SK-N-SH (cell line): ENCODE measurements around the gene PMP22. TPM values are rescaled to one million over a fixed set of nuclear protein-coding genes. Genes with fewer than 3 reads are reported as not detected.

Experiments
- CTCF ChIA-PET: fragments of 300-600, 350-600 bp; formaldehyde crosslinking; extraction: SDS; loops from one replicate; lab custom pipeline; 2021; lab: Yijun Ruan, JAX
- POLR2A ChIA-PET: fragments of 350-600 bp; sonication (Branson Sonifier 250); formaldehyde crosslinking; extraction: SDS; loops from one replicate; lab custom pipeline; 2020; ENCODE audit warnings: antibody characterized with exemption, inconsistent platforms; lab: Yijun Ruan, JAX
- DNase-seq: peaks from one replicate; pipeline ENCODE4 v3.0.0; 2012
- H2AFZ ChIP-seq: fragments of 200-600 bp; sonication (generic); 2 replicates; pipeline ENCODE4 v1.8.1; 2016; ENCODE audit warnings: antibody characterized with exemption, mild to moderate bottlenecking, low read depth
- H3F3A ChIP-seq: fragments of 200-600 bp; sonication (generic); replicated peaks from 2 replicates; pipeline ENCODE3; 2016; ENCODE audit warnings: antibody characterized with exemption, mild to moderate bottlenecking; ENCODE audit not compliant: insufficient read depth
- H3K27ac ChIP-seq, 2 experiments: fragments of 200-500 bp in 1 of 2; fragments of 200-600 bp in 1 of 2; sonication (Bioruptor generic) in 1 of 2; sonication (generic), shearing (Covaris generic) in 1 of 2; 2 replicates each; pipeline versions ENCODE4 v1.5.1 to v1.6.1; 2014 to 2016; ENCODE audit warnings: low read depth in 2 of 2, inconsistent platforms in 1 of 2, low read length in 1 of 2, mild to moderate bottlenecking in 1 of 2, mixed read lengths in 1 of 2
- H3K27me3 ChIP-seq: fragments of 200-600 bp; sonication (generic), shearing (Covaris generic); 2 replicates; pipeline ENCODE4 v1.6.1; 2016; ENCODE audit warnings: mixed run types; ENCODE audit not compliant: insufficient read depth
- H3K36me3 ChIP-seq, 2 experiments: fragments of 200-500 bp in 1 of 2; fragments of 200-600 bp in 1 of 2; sonication (Bioruptor generic) in 1 of 2; sonication (generic) in 1 of 2; replicated peaks in 1 of 2; 2 replicates each; pipeline versions ENCODE3 to v1.5.1; 2014 to 2016; ENCODE audit warnings: low read length in 1 of 2, mild to moderate bottlenecking in 1 of 2; ENCODE audit not compliant: insufficient read depth in 2 of 2, control insufficient read depth in 1 of 2
- H3K4me1 ChIP-seq, 2 experiments: fragments of 200-500 bp in 1 of 2; fragments of 200-600 bp in 1 of 2; sonication (Bioruptor generic) in 1 of 2; sonication (generic), shearing (Covaris generic) in 1 of 2; 2 replicates each; pipeline versions ENCODE4 v1.5.1 to v1.6.1; 2014 to 2016; ENCODE audit warnings: low read depth in 1 of 2, low read length in 1 of 2, mixed run types in 1 of 2; ENCODE audit not compliant: insufficient read depth in 2 of 2, control insufficient read depth in 1 of 2
- H3K4me2 ChIP-seq: fragments of 200-600 bp; sonication (generic), shearing (Covaris generic); 2 replicates; pipeline ENCODE4 v1.6.1; 2017; ENCODE audit warnings: mixed run types
- H3K4me3 ChIP-seq, 2 experiments: fragments of 200-500 bp in 1 of 2; fragments of 200-600 bp in 1 of 2; sonication (Bioruptor generic) in 1 of 2; sonication (generic), shearing (Covaris generic) in 1 of 2; 2 replicates each; pipeline versions ENCODE4 v1.5.1 to v1.8.1; 2014 to 2016; ENCODE audit warnings: low read depth in 2 of 2, inconsistent platforms in 1 of 2, low read length in 1 of 2, mild to moderate bottlenecking in 1 of 2, mixed read lengths in 1 of 2, moderate library complexity in 1 of 2
- H3K79me2 ChIP-seq: fragments of 200-600 bp; sonication (generic); 2 replicates; pipeline ENCODE4 v1.8.1; 2017; ENCODE audit warnings: mild to moderate bottlenecking; ENCODE audit not compliant: insufficient read depth
- H3K9ac ChIP-seq: fragments of 200-600 bp; sonication (generic); 2 replicates; pipeline ENCODE4 v1.6.1; 2017; ENCODE audit warnings: mixed run types
- H3K9me2 ChIP-seq: fragments of 200-600 bp; sonication (generic); 2 replicates; pipeline ENCODE4 v1.6.1; 2017; ENCODE audit warnings: mixed run types
- H3K9me3 ChIP-seq: fragments of 200-600 bp; sonication (generic); 2 replicates; pipeline ENCODE4 v1.6.1; 2017; ENCODE audit warnings: mixed run types, mild to moderate bottlenecking, moderate library complexity
- H4K20me1 ChIP-seq: fragments of 200-600 bp; sonication (generic); 2 replicates; pipeline ENCODE4 v1.6.1; 2017; ENCODE audit warnings: mild to moderate bottlenecking, mixed run types; ENCODE audit not compliant: insufficient read depth
- ELF1 ChIP-seq: IDR thresholded peaks from 2 replicates; pipeline ENCODE4 v1.4.0; 2012
- EP300 ChIP-seq, 2 experiments: IDR thresholded peaks; 2 replicates each; pipeline versions ENCODE4 v1.4.0 to v1.6.1; 2012; ENCODE audit warnings: borderline replicate concordance in 1 of 2, low read depth in 1 of 2, low read length in 1 of 2
- GATA2 ChIP-seq: sonication (generic); formaldehyde crosslinking; IDR thresholded peaks from 2 replicates; pipeline ENCODE4 v1.5.0; 2020; ENCODE audit warnings: mild to moderate bottlenecking, missing genetic modification reagents
- JUND ChIP-seq: IDR thresholded peaks from 2 replicates; pipeline ENCODE4 v1.4.0; 2012
- RAD21 ChIP-seq: IDR thresholded peaks from 2 replicates; pipeline ENCODE4 v1.6.1; 2012; ENCODE audit warnings: mild to moderate bottlenecking, low read length
- RCOR1 ChIP-seq: fragments of 150-350 bp; IDR thresholded peaks from 2 replicates; pipeline ENCODE4 v1.6.1; 2017; ENCODE audit warnings: antibody characterized with exemption, low read length
- RFX5 ChIP-seq: IDR thresholded peaks from 2 replicates; pipeline ENCODE4 v1.6.1; 2012; ENCODE audit warnings: mild to moderate bottlenecking, improper control_type of control experiment, low read length
- RXRA ChIP-seq: IDR thresholded peaks from 2 replicates; pipeline ENCODE4 v1.4.0; 2012; ENCODE audit warnings: low read depth, mild to moderate bottlenecking, borderline replicate concordance
- SMC3 ChIP-seq: IDR thresholded peaks from 2 replicates; pipeline ENCODE4 v1.6.1; 2012; ENCODE audit warnings: low read depth, low read length, improper control_type of control experiment
- TAF1 ChIP-seq: IDR thresholded peaks from 2 replicates; pipeline ENCODE4 v1.6.1; 2012; ENCODE audit warnings: low read depth, mild to moderate bottlenecking, low read length, moderate library complexity, borderline replicate concordance
- TCF12 ChIP-seq: IDR thresholded peaks from 2 replicates; pipeline ENCODE4 v1.4.0; 2012
- TEAD4 ChIP-seq: IDR thresholded peaks from 2 replicates; pipeline ENCODE4 v1.4.0; 2012; ENCODE audit warnings: mild to moderate bottlenecking, borderline replicate concordance; ENCODE audit not compliant: insufficient read depth
- USF1 ChIP-seq: IDR thresholded peaks from 2 replicates; pipeline ENCODE4 v1.4.0; 2012; ENCODE audit warnings: low read depth, borderline replicate concordance
- WGBS: methylation state at CpG from one replicate; pipeline ENCODE4 v1.1.6; 2017; ENCODE audit warnings: low lambda C conversion rate; 5-methylcytosine and 5-hydroxymethylcytosine counted together
- polyA plus RNA-seq, 3 experiments: library from polyadenylated mRNA; depleted of rRNA; stranded (reverse); fragments of >200 nt; gene quantifications; 2 replicates each; pipeline ENCODE4 v1.2.3, GENCODE V29; 2012
- TF ChIP-seq, protein P1 (sequence below): fragments of 150-350 bp; IDR thresholded peaks from 2 replicates; pipeline ENCODE4 v1.6.1; 2016; ENCODE audit warnings: mild to moderate bottlenecking, low read depth, low read length
- TF ChIP-seq, protein P2 (sequence below): IDR thresholded peaks from 2 replicates; pipeline ENCODE4 v1.4.0; 2012; ENCODE audit warnings: low read depth, borderline replicate concordance

PMP22 gene
- polyA plus RNA-seq, 1 of the 3 experiments (the other 2 are of a cell fraction) = 82.5 TPM

DNA sequence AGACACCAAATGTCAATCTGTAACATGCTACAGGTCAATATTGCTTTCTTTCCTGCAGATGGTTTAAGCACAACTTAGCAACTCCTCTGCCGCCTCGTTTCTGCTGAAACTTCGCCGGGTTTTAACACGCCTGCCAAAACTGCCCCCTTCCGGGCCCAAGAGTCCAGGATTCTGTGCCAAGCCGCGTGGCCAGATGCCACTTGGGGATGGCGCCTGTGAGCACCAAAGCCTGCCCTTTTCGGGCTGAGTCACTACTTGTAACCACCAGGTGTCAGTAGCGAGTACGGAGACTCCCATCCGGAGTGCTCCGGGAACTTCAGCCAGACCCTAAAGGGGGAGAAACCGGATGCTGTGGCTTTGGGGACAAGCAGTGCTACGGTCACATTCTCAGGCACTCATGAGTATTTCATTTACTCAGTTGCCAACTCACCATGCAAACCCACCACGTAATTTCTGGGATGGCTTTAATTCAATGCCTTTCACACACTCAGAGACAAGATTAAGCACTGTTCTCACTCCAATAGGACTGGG, 7.8 kb downstream of the PMP22 start (continued):
- TF ChIP-seq, protein P1, sequence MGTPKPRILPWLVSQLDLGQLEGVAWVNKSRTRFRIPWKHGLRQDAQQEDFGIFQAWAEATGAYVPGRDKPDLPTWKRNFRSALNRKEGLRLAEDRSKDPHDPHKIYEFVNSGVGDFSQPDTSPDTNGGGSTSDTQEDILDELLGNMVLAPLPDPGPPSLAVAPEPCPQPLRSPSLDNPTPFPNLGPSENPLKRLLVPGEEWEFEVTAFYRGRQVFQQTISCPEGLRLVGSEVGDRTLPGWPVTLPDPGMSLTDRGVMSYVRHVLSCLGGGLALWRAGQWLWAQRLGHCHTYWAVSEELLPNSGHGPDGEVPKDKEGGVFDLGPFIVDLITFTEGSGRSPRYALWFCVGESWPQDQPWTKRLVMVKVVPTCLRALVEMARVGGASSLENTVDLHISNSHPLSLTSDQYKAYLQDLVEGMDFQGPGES = no peak
- peak; percentile 73 for TF ChIP-seq RAD21
- 0 out of 2 replicates have a peak, but pooled peaks have one; percentile 15 for TF ChIP-seq JUND
- TF ChIP-seq TCF12 = peak; percentile 45
- no peak for TF ChIP-seq ELF1
- TF ChIP-seq, protein P2, sequence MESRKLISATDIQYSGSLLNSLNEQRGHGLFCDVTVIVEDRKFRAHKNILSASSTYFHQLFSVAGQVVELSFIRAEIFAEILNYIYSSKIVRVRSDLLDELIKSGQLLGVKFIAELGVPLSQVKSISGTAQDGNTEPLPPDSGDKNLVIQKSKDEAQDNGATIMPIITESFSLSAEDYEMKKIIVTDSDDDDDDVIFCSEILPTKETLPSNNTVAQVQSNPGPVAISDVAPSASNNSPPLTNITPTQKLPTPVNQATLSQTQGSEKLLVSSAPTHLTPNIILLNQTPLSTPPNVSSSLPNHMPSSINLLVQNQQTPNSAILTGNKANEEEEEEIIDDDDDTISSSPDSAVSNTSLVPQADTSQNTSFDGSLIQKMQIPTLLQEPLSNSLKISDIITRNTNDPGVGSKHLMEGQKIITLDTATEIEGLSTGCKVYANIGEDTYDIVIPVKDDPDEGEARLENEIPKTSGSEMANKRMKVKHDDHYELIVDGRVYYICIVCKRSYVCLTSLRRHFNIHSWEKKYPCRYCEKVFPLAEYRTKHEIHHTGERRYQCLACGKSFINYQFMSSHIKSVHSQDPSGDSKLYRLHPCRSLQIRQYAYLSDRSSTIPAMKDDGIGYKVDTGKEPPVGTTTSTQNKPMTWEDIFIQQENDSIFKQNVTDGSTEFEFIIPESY = no peak
- TF ChIP-seq RFX5 = no peak
- no peak for TF ChIP-seq RXRA
- TF ChIP-seq RCOR1 = peak; percentile 50
- TF ChIP-seq, all 33 proteins: peak for 12

DNA sequence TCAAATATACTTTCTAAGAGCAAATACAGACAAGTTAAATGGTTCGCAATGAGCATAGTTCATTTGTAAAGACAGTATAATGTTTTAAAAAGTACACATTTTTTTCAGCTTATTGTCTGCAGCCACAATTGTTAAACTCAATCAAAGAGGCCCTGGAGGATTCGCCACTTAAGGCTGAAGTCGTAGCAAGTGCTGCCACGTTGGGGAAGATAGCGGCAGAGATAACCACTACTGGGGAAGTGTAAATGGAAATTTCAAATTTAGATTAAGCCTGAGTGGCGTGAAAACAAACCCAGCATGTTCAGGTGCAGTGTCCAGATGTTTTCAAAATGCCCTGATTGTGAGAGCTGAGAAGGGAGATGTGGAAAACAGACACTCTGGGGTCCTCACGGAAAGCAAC, 8.4 kb downstream of the PMP22 start:
- Histone ChIP-seq H3K9ac (no peak overlapping the region), H3K79me2 (peaks cover 52% of the 10 kb centered on the region), H3K9me2 (no peaks in the 10 kb centered on the region), H3K36me3 (peaks cover 24 to 56% of the 10 kb centered on the region in 2 experiments), H3K27me3 (no peaks in the 10 kb centered on the region), H3K4me3 (no peak overlapping the region), H2AFZ (no peak overlapping the region), H3K4me2 (0 out of 2 replicates have a peak overlapping the region, but pooled peaks have one; percentile 54), H4K20me1 (no peaks in the 10 kb centered on the region; the same call in 1 of the 2 replicates), H3F3A (peaks cover 4% of the 10 kb centered on the region), H3K4me1 (peaks cover 0 to 23% of the 10 kb centered on the region in 2 experiments; a peak in 2 of 4 replicates), H3K9me3 (no peaks in the 10 kb centered on the region)
- WGBS = 88% methylated on average over 7 of the region's 7 CpGs
- DNase-seq = no peak
- POLR2A ChIA-PET = no interaction called here
- no peak for TF ChIP-seq TAF1
- no peak for TF ChIP-seq SMC3
- TF ChIP-seq USF1 = no peak
- no peak for TF ChIP-seq EP300 (IDR thresholded peaks at IDR 0.05; ENCODE audit: borderline replicate concordance in 1 of 2, low read depth in 1 of 2, low read length in 1 of 2)
- no peak for TF ChIP-seq RAD21
- no peak for TF ChIP-seq GATA2 (CRISPR knock-in tag)
- TF ChIP-seq TEAD4 = no peak
- TF ChIP-seq ELF1 = no peak
- TF ChIP-seq, all 33 proteins: peak for 0
- H3K27ac ChIP-seq = peak overlapping the region in 1 of 2 experiments; percentile 30; a peak in 2 of 4 replicates
- CTCF ChIA-PET = interaction anchor here (0.6 to 13.3 kb wide), 23 partner anchors 9 to 262 kb away, joined by 3 to 359 read pairs (median 4); no protein-coding TSS in a partner anchor
